Measurements from ENCODE around the gene FAM234A.
A peak's percentile ranks its signal among the peaks of the same experiment; 100 is the strongest.

FAM234A gene

DNA sequence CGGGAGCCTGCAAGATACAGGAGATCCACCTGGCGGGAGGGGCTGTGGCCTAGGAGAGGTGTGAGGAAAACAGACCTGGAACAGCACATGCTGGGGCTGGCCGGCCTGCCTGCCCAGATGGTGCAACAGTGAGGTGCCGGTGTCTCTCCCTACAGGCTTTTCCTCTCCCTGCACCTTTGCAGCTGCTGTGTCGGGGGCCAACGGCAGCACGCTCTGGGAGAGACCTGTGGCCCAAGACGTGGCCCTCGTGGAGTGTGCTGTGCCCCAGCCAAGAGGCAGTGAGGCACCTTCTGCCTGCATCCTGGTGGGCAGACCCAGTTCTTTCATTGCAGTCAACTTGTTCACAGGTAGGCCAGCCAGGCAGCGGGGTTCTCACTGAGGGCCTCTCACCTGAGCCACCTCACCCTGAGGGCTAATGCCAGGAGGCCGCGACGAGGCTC lies 25.2 kb downstream of the FAM234A start:
- Histone ChIP-seq H3K4me3 (ENCODE audit: low read depth, low read length) (no peak overlapping the region), H3K9me3 (ENCODE audit: severe bottlenecking) (no peaks in the 10 kb centered on the region)

DNA sequence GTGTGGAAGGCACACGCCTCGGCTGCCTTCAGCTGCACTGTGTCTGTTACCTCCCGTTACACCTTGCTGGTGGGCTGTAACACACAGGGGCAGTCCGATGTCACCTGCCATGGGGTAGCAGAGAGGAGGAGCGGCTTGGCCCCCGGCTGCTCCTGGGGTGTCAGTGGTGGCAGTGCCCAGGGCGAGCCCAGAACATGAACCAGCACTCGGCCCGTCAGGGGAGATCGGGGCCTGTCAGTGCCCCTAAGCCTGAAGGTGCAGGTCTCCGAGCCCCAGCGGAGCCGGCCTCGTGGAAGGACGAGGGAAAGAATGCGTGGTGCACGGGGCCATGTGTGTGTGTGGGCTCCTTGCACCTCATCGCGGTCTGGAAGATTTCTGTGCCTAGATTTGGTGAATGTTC lies 25.7 kb downstream of the FAM234A start:
- H3K4me3 ChIP-seq (ENCODE audit: low read depth, low read length), result no peak overlapping the region
- no peaks in the 10 kb centered on the region for H3K9me3 ChIP-seq (ENCODE audit: severe bottlenecking)
- no peak for DNase-seq
- H3K36me3 ChIP-seq, result peaks cover 18% of the 10 kb centered on the region
- TF ChIP-seq, protein P1, sequence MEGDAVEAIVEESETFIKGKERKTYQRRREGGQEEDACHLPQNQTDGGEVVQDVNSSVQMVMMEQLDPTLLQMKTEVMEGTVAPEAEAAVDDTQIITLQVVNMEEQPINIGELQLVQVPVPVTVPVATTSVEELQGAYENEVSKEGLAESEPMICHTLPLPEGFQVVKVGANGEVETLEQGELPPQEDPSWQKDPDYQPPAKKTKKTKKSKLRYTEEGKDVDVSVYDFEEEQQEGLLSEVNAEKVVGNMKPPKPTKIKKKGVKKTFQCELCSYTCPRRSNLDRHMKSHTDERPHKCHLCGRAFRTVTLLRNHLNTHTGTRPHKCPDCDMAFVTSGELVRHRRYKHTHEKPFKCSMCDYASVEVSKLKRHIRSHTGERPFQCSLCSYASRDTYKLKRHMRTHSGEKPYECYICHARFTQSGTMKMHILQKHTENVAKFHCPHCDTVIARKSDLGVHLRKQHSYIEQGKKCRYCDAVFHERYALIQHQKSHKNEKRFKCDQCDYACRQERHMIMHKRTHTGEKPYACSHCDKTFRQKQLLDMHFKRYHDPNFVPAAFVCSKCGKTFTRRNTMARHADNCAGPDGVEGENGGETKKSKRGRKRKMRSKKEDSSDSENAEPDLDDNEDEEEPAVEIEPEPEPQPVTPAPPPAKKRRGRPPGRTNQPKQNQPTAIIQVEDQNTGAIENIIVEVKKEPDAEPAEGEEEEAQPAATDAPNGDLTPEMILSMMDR (IDR thresholded peaks at IDR 0.05; ENCODE audit: low read depth, low read length), result no peak
- H3K27ac ChIP-seq, result no peak overlapping the region
- no peaks in the 10 kb centered on the region for H3K27me3 ChIP-seq (ENCODE audit: insufficient read depth, low read depth, severe bottlenecking)

More for the DNA sequence above, 25.2 kb downstream of the FAM234A start:
- peak; percentile 14 for DNase-seq
- Histone ChIP-seq H3K36me3 (peaks cover 23% of the 10 kb centered on the region), H3K27ac (no peak overlapping the region), H3K27me3 (ENCODE audit: insufficient read depth, low read depth, severe bottlenecking) (no peaks in the 10 kb centered on the region)
- TF ChIP-seq, protein P1 (IDR thresholded peaks at IDR 0.05; ENCODE audit: low read depth, low read length), result no peak

DNA sequence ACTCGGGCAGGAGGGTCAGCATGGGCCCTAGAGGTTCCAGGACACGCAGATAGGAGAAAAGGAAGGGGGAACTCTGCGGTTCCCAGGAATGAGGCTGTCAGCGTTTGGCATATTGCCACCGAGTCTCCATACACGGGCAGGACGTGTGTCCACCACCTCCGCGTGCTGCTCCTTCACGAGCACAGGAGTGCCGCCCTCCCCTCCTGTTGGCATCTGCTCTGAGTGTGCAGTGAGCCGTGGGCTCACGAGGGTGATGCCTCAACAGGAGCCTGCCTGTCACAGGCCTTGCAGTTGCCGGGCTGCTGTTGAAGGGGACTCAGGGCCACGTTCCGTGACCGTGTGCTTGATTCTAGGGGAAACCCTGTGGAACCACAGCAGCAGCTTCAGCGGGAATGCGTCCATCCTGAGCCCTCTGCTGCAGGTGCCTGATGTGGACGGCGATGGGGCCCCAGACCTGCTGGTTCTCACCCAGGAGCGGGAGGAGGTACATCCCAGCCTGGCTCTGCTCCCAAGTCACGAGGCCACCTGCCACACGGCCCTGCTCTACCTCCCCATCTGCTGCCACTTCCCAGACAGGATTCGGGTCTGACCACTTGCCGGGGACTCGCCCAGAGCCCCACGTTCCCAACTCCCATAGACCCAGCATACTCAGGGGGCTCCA lies 26.5 kb downstream of the FAM234A start:
- Histone ChIP-seq H3K4me3 (ENCODE audit: low read depth, low read length) (no peak overlapping the region), H3K27me3 (ENCODE audit: insufficient read depth, low read depth, severe bottlenecking) (no peaks in the 10 kb centered on the region), H3K36me3 (peaks cover 10% of the 10 kb centered on the region), H3K9me3 (ENCODE audit: severe bottlenecking) (no peaks in the 10 kb centered on the region), H3K27ac (no peak overlapping the region)
- TF ChIP-seq, protein P1 (IDR thresholded peaks at IDR 0.05; ENCODE audit: low read depth, low read length), result no peak
- DNase-seq, result peak; percentile 13

DNA sequence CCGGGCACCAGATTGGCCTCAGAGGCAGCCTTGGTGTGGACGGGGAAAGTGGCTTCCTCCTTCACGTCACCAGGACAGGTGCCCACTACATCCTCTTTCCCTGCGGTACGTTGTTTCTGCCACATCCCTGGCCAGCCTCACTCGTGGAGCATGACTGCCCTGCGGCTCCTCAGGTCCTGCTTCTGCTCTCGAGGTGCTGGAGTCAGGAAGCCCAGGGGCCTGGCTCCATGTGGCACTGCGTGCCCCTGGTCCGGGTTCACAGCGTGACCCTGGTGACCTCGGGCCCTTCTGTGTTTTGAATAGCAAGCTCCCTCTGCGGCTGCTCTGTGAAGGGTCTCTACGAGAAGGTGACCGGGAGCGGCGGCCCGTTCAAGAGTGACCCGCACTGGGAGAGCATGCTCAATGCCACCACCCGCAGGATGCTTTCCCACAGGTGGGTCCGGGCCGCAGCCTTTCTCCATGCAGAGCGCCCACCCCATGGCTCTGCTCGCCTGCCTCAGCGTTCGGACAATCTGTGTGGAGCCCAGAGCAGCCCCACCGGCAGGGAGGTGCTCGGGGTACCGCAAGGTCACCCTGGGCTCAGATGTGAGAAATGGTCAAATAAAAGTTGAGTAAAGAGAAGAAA lies 27.6 kb downstream of the FAM234A start:
- TF ChIP-seq, protein P1 (IDR thresholded peaks at IDR 0.05; ENCODE audit: low read depth, low read length), result no peak
- H3K27ac ChIP-seq, result no peak overlapping the region
- peaks cover 9% of the 10 kb centered on the region for H3K36me3 ChIP-seq

DNA sequence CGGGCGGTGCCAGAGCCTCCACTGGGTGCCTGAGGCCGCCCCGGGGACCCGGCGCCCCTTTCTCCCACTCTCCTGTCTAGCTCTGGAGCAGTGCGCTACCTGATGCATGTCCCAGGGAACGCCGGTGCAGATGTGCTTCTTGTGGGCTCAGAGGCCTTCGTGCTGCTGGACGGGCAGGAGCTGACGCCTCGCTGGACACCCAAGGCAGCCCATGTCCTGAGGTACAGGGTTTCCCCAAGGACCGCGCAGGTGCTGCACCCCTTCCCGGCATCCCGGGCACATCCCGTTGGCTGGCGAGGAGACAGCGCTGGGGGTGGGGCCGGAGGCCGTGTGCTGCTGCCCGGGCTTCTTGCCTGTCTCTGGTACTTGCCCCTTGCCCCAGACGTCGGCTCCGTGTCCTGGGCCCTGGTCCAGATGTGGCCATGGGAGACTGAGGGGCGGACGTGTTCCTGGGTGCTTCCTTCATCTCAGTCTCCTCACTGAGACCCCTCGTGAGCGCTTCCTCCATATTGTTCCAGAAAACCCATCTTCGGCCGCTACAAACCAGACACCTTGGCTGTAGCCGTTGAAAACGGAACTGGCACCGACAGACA lies 28.7 kb downstream of the FAM234A start:
- DNase-seq, result no peak
- no peaks in the 10 kb centered on the region for H3K27me3 ChIP-seq (ENCODE audit: insufficient read depth, low read depth, severe bottlenecking)
- no peak overlapping the region for H3K27ac ChIP-seq
- TF ChIP-seq, protein P1 (IDR thresholded peaks at IDR 0.05; ENCODE audit: low read depth, low read length), result no peak
- no peaks in the 10 kb centered on the region for H3K9me3 ChIP-seq (ENCODE audit: severe bottlenecking)
- H3K36me3 ChIP-seq, result peaks cover 9% of the 10 kb centered on the region
- no peak overlapping the region for H3K4me3 ChIP-seq (ENCODE audit: low read depth, low read length)

More for the DNA sequence above, 27.6 kb downstream of the FAM234A start:
- peak; percentile 5 for DNase-seq
- no peaks in the 10 kb centered on the region for H3K9me3 ChIP-seq (ENCODE audit: severe bottlenecking)
- no peak overlapping the region for H3K4me3 ChIP-seq (ENCODE audit: low read depth, low read length)
- no peaks in the 10 kb centered on the region for H3K27me3 ChIP-seq (ENCODE audit: insufficient read depth, low read depth, severe bottlenecking)

Data from WERI-Rb-1 (cell line).